ENCODE measurements around the gene CFAP57. TPM values are rescaled to one million over a fixed set of nuclear protein-coding genes. Genes with fewer than 3 reads are reported as not detected.

The CFAP57 gene
- total and polyA plus RNA-seq, 2 of the 8 experiments (the other 6 are each of a cell fraction or from before 2014, with no cell fraction given): 0.20 to 0.80 TPM

DNA sequence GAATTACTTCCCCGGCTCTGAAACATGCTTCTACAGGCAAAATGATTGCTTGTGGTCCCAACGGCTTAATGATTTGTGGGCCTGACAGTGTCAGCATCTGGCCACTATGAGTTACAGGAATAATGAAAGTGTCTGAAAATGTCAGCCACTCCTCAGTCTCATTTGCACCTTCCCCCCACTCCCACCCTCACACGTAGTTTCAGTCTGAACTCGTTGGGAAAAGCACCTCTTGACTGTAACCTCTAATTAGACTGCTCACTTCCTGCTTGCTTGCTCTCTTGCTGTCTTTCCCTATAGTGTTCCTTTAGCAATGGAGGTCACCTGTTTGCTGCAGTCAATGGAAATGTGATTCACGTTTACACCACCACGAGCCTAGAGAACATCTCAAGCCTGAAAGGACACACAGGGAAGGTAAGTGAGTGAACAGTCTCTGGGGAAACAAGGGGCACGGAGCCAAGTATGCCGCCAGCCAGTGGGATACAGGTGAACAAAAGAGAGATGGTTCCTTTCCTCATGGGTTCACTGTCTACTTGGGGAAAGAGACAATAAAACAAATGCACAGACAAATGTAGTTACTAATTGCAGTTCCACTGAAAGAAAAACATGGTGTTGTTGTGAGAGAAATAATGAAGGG lies 27.1 kb downstream of the CFAP57 start:
- H4K20me1 ChIP-seq (replicated peaks in 1 of 2; ENCODE audit: control insufficient read depth in 1 of 2, insufficient read depth in 2 of 2, low read length in 2 of 2): no peaks in the 10 kb centered on the region
- H3K79me2 ChIP-seq (ENCODE audit: control insufficient read depth in 1 of 2, insufficient read depth in 2 of 2, low read length in 2 of 2): no peaks in the 10 kb centered on the region
- no peak for TF ChIP-seq BACH1 (IDR thresholded peaks at IDR 0.05; ENCODE audit: low read length)
- TF ChIP-seq RFX5 (IDR thresholded peaks at IDR 0.05; ENCODE audit: borderline replicate concordance, low read depth, low read length): no peak
- no peak for TF ChIP-seq ASH2L (IDR thresholded peaks at IDR 0.05; ENCODE audit: low read length)
- TF ChIP-seq SP1 (IDR thresholded peaks at IDR 0.05; ENCODE audit: low read depth, low read length): no peak
- no peak for TF ChIP-seq JUND (IDR thresholded peaks at IDR 0.05; ENCODE audit: low read length)
- TF ChIP-seq CHD2 (IDR thresholded peaks at IDR 0.05; ENCODE audit: low read length): no peak
- no peak for TF ChIP-seq EZH2 (IDR thresholded peaks at IDR 0.05; ENCODE audit: low read depth, low read length, severe bottlenecking)
- TF ChIP-seq, protein P1, sequence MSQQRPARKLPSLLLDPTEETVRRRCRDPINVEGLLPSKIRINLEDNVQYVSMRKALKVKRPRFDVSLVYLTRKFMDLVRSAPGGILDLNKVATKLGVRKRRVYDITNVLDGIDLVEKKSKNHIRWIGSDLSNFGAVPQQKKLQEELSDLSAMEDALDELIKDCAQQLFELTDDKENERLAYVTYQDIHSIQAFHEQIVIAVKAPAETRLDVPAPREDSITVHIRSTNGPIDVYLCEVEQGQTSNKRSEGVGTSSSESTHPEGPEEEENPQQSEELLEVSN (IDR thresholded peaks at IDR 0.05): no peak
- TF ChIP-seq MAFK (IDR thresholded peaks at IDR 0.05; ENCODE audit: low read depth, low read length): no peak
- no peak for TF ChIP-seq YY1 (IDR thresholded peaks at IDR 0.05; ENCODE audit: low read depth, low read length)
- TF ChIP-seq RXRA (IDR thresholded peaks at IDR 0.05; ENCODE audit: insufficient read depth, low read depth, low read length): no peak
- TF ChIP-seq TCF12 (IDR thresholded peaks at IDR 0.05; ENCODE audit: low read depth, low read length): no peak
- 90% methylated on average over 8 of the region's 8 CpGs; no CpG with 5 or more reads in 1 of the 2 experiments for WGBS, 2 experiments (ENCODE audit: extremely low coverage in 1 of 2, insufficient coverage in 1 of 2, insufficient read length in 1 of 2, insufficient replicate concordance in 2 of 2, low coverage in 1 of 2, low lambda C conversion rate in 2 of 2, missing lambda C conversion rate in 1 of 2)
- no peak overlapping the region for H3K9ac ChIP-seq (replicated peaks in 1 of 4; ENCODE audit: extremely low read depth in 1 of 4, low read depth in 3 of 4, low read length in 3 of 4)
- ChIA-PET CTCF (ENCODE audit: partially characterized antibody) (no interaction called here), POLR2A (ENCODE audit: partially characterized antibody) (interaction anchor here (2.3 kb wide), 1 partner anchor 8 kb away, joined by 12 read pairs; no protein-coding TSS in a partner anchor)
- H3K23ac ChIP-seq (ENCODE audit: insufficient read length): no peak overlapping the region
- H2BK12ac ChIP-seq (ENCODE audit: low read depth, low read length): no peak overlapping the region
- H3K23me2 ChIP-seq (ENCODE audit: low read depth, low read length): no peaks in the 10 kb centered on the region; the same call in 1 of the 2 replicates
- FAIRE-seq (no peak), DNase-seq (ENCODE audit: low read depth in 1 of 2, low spot score in 2 of 2) (no peak)
- no peaks in the 10 kb centered on the region for H3K4me1 ChIP-seq (replicated peaks in 1 of 4; ENCODE audit: control insufficient read depth in 3 of 4, insufficient read depth in 4 of 4, low read length in 3 of 4)
- no peak overlapping the region for H3K4me3 ChIP-seq (ENCODE audit: extremely low read depth in 1 of 4, insufficient read depth in 2 of 4, low read depth in 3 of 4, low read length in 4 of 4)
- no peak overlapping the region for H2BK120ac ChIP-seq (replicated peaks; ENCODE audit: low read depth, low read length)
- H2AK5ac ChIP-seq (ENCODE audit: low read depth, low read length): no peak overlapping the region
- no peak overlapping the region for H3K4ac ChIP-seq (replicated peaks; ENCODE audit: insufficient read length, low read depth, low read length)
- no peak overlapping the region for H3K4me2 ChIP-seq (ENCODE audit: insufficient read depth in 1 of 2, low read depth in 2 of 2, low read length in 2 of 2)
- H3K36me3 ChIP-seq (ENCODE audit: control insufficient read depth in 2 of 4, insufficient read depth in 4 of 4, low read length in 3 of 4): no peaks in the 10 kb centered on the region
- no peak overlapping the region for H3K18ac ChIP-seq (ENCODE audit: extremely low read depth, low read length)
- no peaks in the 10 kb centered on the region for H3K9me3 ChIP-seq (ENCODE audit: insufficient read depth in 2 of 2, low read depth in 1 of 2, low read length in 1 of 2)
- H2BK5ac ChIP-seq (ENCODE audit: low read depth, low read length): no peak overlapping the region
- H3K79me1 ChIP-seq (ENCODE audit: low read depth, low read length): no peaks in the 10 kb centered on the region
- H3K27me3 ChIP-seq (replicated peaks in 1 of 4; ENCODE audit: control insufficient read depth in 3 of 4, extremely low read depth in 1 of 4, insufficient read depth in 3 of 4, low read length in 3 of 4): no peaks in the 10 kb centered on the region; a peak in 1 of 7 replicates
- H4K8ac ChIP-seq (ENCODE audit: extremely low read depth, insufficient read depth, low read length): no peak overlapping the region
- no peak overlapping the region for H4K5ac ChIP-seq (ENCODE audit: insufficient read length, low read depth, low read length)
- H3K14ac ChIP-seq (ENCODE audit: insufficient read length): no peak overlapping the region
- H2AFZ ChIP-seq (ENCODE audit: low read length): peak overlapping the region; percentile 48; the same call in 1 of the 2 replicates
- no peak overlapping the region for H4K91ac ChIP-seq (replicated peaks; ENCODE audit: insufficient read length, low read length)
- no peak overlapping the region for H3K56ac ChIP-seq (replicated peaks; ENCODE audit: insufficient read length, low read depth, low read length)
- no peak overlapping the region for H2BK15ac ChIP-seq (ENCODE audit: low read length)
- H3K27ac ChIP-seq (ENCODE audit: low read depth, low read length): no peak overlapping the region
- no peak overlapping the region for H2BK20ac ChIP-seq (ENCODE audit: low read length)

All from H1 (cell line).